Measurements from ENCODE around the gene PAF1. TPM values are rescaled to one million over a fixed set of nuclear protein-coding genes. Genes with fewer than 3 reads are reported as not detected.

The PAF1 gene
- total and polyA plus RNA-seq, 2 of the 13 experiments (the other 11 are each of a cell fraction or from before 2014, with no cell fraction given) = 30.2 to 31.1 TPM

GRCh38 chr19:39428283-39429112, 37.6 kb upstream of the PAF1 start (continued):
- TF ChIP-seq AFF4 (CRISPR knock-in tag; IDR thresholded peaks at IDR 0.05) (no peak), ZNF24 (IDR thresholded peaks at IDR 0.05) (no peak), DZIP1 (CRISPR knock-in tag; IDR thresholded peaks at IDR 0.05) (no peak), RNF2 (conservative IDR thresholded peaks at IDR 0.05; ENCODE audit: low read depth) (no peak), ZFP90 (CRISPR knock-in tag; IDR thresholded peaks at IDR 0.05; ENCODE audit: borderline replicate concordance) (no peak), SP1 (IDR thresholded peaks at IDR 0.05) (no peak), SP1 (CRISPR knock-in tag; IDR thresholded peaks at IDR 0.05) (no peak), KDM4B (CRISPR knock-in tag; IDR thresholded peaks at IDR 0.05) (no peak), PHF21A (CRISPR knock-in tag; IDR thresholded peaks at IDR 0.05) (peak; percentile 32; the same call in 1 of the 2 replicates), ZNF513 (CRISPR knock-in tag; conservative IDR thresholded peaks at IDR 0.05) (no peak), ZNF256 (CRISPR knock-in tag; conservative IDR thresholded peaks at IDR 0.05) (no peak), NPAS2 (CRISPR knock-in tag; IDR thresholded peaks at IDR 0.05; ENCODE audit: borderline replicate concordance) (no peak), ZNF878 (CRISPR knock-in tag; IDR thresholded peaks at IDR 0.05) (no peak), RXRA (CRISPR knock-in tag; IDR thresholded peaks at IDR 0.05) (peak; percentile 38; the same call in 1 of the 2 replicates), ZBTB4 (CRISPR knock-in tag; IDR thresholded peaks at IDR 0.05; ENCODE audit: borderline replicate concordance) (no peak), ATM (IDR thresholded peaks at IDR 0.05; ENCODE audit: borderline replicate concordance) (no peak)

Data from HepG2 (cell line).